Activated CD8-positive, alpha-beta memory T cell treated with anti-CD3 and anti-CD28 coated beads, Interleukin-2, amount 10 ng/mL, durations not matched to agents 7 days and 5 days (primary cell): ENCODE data around the gene ZFP36L2. TPM values are rescaled to one million over a fixed set of nuclear protein-coding genes. Genes with fewer than 3 reads are reported as not detected.
A peak's percentile ranks its signal among the peaks of the same experiment; 100 is the strongest.

ENCODE experiments used
- ATAC-seq: fragments of 150-1000 bp; cut with Tn5 transposase; one replicate; pipeline ENCODE4 v1.10.0; 2021; ENCODE audit warnings: moderate library complexity
- CTCF ChIA-PET: fragments of 350-600 bp; sonication (Branson Sonifier 250); formaldehyde crosslinking; loops from one replicate; lab custom pipeline; 2021; ENCODE audit warnings: antibody characterized with exemption; lab: Charles Lee
- DNase-seq: peaks from one replicate; pipeline ENCODE4 v3.0.0-alpha.2; 2020
- H3K27ac Mint-ChIP-seq: one replicate; pipeline ENCODE4 v1.8.0; 2021; ENCODE audit warnings: mild to moderate bottlenecking, mixed read lengths
- H3K27me3 Mint-ChIP-seq: one replicate; pipeline ENCODE4 v1.8.0; 2021; ENCODE audit warnings: mixed read lengths
- H3K36me3 Mint-ChIP-seq: one replicate; pipeline ENCODE4 v1.8.0; 2021; ENCODE audit warnings: mild to moderate bottlenecking, mixed read lengths
- H3K4me1 Mint-ChIP-seq: one replicate; pipeline ENCODE4 v1.8.0; 2021; ENCODE audit warnings: mixed read lengths
- H3K4me3 Mint-ChIP-seq: one replicate; pipeline ENCODE4 v1.8.0; 2021; ENCODE audit warnings: mild to moderate bottlenecking, moderate library complexity, mixed read lengths
- H3K9me3 Mint-ChIP-seq: one replicate; pipeline ENCODE4 v1.8.0; 2022; ENCODE audit warnings: low read depth, mixed read lengths
- total RNA-seq, 2 experiments: library from RNA; stranded (reverse); gene quantifications; one replicate each; pipeline ENCODE4 v1.2.3, GENCODE V29; 2021

ZFP36L2 gene
- total RNA-seq, 2 experiments from 2014 or later = 118 to 158 TPM

DNA sequence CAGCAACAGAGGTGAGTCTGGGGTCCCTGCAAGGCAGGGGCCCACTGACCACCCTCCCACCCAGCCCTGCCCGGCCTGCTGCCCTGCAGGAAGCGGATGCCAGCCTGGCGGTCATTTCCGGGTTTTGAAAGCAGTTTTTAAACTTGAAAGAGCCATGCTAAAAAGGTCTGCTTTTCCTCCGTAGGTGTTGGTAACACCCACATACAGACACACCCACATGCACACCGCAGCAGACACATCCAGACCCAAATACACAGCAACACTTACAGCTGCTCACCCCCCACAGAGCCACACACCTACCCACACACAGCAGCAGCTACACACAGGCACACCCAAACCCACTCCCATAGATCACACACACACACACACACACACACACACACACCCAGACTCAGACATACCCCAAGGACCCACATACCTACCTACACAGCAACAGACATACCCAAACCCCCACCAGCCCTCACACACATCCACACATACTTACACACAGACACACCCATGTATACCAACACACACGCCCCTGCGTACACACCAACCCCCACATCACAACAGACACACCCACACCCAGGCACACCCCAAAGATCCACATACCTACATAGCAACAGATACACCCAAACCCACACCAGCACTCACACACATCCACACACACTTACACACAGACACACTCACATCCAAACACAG is 7.6 kb downstream of the ZFP36L2 start:
- peak; percentile 94 for DNase-seq
- H3K4me1 Mint-ChIP-seq = peaks cover 46% of the 10 kb centered on the region
- H3K27me3 Mint-ChIP-seq = no peaks in the 10 kb centered on the region
- peak overlapping the region; percentile 93 for H3K27ac Mint-ChIP-seq
- H3K36me3 Mint-ChIP-seq = peaks cover 27% of the 10 kb centered on the region
- CTCF ChIA-PET = interaction anchor here (0.8 to 21.1 kb wide), 9 partner anchors 9 to 358 kb away, joined by 3 to 666 read pairs (median 6); partner anchors contain the start of gene ZFP36L2
- peak overlapping the region; percentile 77 for H3K4me3 Mint-ChIP-seq
- H3K9me3 Mint-ChIP-seq = no peaks in the 10 kb centered on the region
- peak; percentile 51 for ATAC-seq

DNA sequence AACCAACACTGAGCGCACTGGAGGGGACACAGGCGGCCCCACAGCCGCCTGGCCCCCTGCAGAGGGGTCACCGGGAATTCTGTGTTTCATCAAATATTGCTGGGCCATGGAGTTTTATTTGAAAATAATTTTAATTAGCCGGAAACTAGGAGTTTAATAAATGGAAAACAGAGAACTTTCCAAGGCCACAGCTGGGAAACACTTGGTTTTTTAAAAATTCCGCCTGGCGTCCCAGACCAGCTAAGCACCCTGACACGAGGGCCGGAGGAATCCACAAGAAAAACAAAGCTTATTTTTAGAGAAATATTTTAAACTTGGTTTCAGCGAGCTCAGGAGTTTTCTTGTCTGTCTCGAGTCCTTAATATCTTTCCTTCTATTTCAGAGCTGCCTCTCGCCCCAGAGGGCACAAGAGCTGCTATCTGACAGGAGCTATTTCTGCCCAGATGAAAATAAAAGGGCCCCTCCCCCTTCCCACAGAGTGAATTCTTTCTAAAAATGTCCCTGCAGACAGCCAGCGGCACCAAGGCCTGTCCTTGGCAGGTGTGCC is 8.2 kb downstream of the ZFP36L2 start:
- no peaks in the 10 kb centered on the region for H3K9me3 Mint-ChIP-seq
- peak overlapping the region; percentile 21 for H3K4me3 Mint-ChIP-seq
- H3K27me3 Mint-ChIP-seq = no peaks in the 10 kb centered on the region
- ATAC-seq = no peak
- DNase-seq = no peak
- peaks cover 46% of the 10 kb centered on the region for H3K4me1 Mint-ChIP-seq
- H3K36me3 Mint-ChIP-seq = peaks cover 22% of the 10 kb centered on the region
- CTCF ChIA-PET = interaction anchor here (0.8 to 21.1 kb wide), 9 partner anchors 10 to 89 kb away, joined by 3 to 666 read pairs (median 6); partner anchors contain the start of gene ZFP36L2
- peak overlapping the region; percentile 93 for H3K27ac Mint-ChIP-seq

DNA sequence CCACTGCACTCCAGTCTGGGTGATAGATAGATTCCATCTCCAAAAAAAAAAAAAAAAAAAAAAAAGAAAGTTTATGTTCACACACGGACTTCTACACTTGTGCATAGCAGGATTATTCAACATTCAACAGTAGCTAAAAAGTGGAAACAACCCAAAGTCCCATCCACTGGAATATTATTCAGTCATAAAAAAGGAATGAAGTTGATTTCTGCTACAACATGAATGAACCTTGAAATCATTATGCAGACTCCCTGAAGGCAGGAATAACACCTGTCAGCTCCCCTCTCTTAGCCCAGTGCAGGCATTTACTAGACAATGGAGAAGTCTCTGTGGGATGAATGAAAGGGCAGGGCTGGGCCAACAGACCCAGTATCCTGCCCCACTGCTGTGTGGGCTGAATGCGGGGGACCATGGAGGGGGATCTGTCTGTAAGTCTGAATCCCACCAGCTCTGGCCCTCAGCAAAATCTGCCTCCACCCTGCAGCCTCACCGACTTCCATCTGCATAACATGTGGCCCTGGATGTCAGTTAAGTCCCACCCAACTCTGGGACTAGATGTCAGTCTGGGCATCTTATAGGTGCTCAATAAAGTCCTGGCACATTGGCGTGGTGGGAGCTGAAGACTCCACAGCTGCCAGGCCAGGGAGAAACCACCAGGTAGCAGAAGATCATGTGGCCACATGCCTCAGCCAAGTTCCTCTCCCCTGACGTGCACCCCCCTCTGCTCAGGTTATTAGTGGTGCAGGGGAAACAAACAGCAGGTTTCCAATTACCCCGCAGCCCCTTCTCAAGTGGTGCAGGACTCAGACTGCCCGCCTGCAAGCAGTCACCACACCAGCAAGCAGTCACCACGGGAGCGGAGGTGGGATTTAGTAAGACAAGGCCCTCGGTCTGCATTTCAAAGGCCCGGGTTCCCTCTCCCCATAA is 8.9 kb downstream of the ZFP36L2 start:
- Mint-ChIP-seq H3K27me3 (no peaks in the 10 kb centered on the region), H3K36me3 (peaks cover 16% of the 10 kb centered on the region), H3K9me3 (no peaks in the 10 kb centered on the region), H3K4me1 (peaks cover 46% of the 10 kb centered on the region), H3K4me3 (no peak overlapping the region), H3K27ac (peak overlapping the region; percentile 93)
- CTCF ChIA-PET = interaction anchor here (0.6 to 21.1 kb wide), 14 partner anchors 10 to 381 kb away, joined by 3 to 666 read pairs (median 5); partner anchors contain the start of gene ZFP36L2
- DNase-seq (no peak), ATAC-seq (no peak)

DNA sequence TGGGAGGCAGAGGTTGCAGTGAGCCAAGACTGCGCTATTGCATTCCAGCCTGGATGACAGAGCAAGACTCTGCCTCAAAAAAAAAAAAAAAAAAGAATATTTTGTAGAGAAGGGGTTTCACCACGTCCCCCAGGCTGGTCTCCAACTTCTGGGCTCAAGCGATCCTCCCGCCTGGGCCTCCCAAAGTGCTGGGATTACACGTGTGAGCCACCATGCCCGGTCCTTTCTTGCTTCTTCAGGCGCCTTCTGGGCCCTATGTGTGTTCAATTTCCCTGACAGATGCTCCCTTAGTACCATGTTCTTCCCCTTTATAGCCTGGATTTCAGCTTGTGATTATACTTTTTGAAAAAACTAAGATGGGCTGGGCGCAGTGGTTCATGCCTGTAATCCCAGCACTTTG is 9.8 kb downstream of the ZFP36L2 start:
- peaks cover 40% of the 10 kb centered on the region for H3K4me1 Mint-ChIP-seq
- DNase-seq = no peak
- CTCF ChIA-PET = interaction anchor here (0.7 to 21.1 kb wide), 6 partner anchors 12 to 382 kb away, joined by 3 to 666 read pairs (median 26); no protein-coding TSS in a partner anchor
- H3K4me3 Mint-ChIP-seq = no peak overlapping the region
- peaks cover 7% of the 10 kb centered on the region for H3K36me3 Mint-ChIP-seq
- no peak overlapping the region for H3K27ac Mint-ChIP-seq
- H3K9me3 Mint-ChIP-seq = no peaks in the 10 kb centered on the region
- ATAC-seq = no peak
- H3K27me3 Mint-ChIP-seq = no peaks in the 10 kb centered on the region

DNA sequence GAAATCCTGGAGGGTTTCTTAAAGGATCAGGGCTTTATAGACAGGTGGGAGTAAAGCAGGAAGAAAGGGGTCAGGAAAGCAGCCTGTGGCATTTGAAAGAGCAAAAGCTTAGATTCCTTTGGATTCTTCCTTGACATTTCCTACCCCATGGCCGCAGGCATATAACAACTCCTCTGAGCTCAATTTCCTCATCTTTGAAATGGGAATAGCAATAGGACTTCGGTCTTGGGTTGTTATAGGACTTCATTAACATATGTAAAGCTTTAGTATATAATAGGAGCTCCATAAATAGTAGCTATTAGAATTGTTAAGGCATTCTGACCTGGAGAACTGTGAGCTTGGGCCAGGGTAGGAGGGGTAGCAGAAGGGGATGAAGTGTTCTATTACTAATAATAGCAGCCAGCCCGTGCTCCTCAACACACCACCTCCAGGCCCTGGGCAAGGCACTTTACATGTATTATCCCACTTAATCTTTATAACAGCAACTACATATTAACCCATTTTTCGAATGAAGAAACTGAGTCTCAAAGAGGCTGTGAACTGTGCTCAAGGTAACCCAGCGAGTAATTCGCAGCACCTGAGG is 10.6 kb downstream of the ZFP36L2 start:
- H3K27ac Mint-ChIP-seq = no peak overlapping the region
- no peaks in the 10 kb centered on the region for H3K27me3 Mint-ChIP-seq
- H3K9me3 Mint-ChIP-seq = no peaks in the 10 kb centered on the region
- H3K4me3 Mint-ChIP-seq = no peak overlapping the region
- H3K4me1 Mint-ChIP-seq = peaks cover 34% of the 10 kb centered on the region
- CTCF ChIA-PET = interaction anchor here (0.6 to 21.1 kb wide), 5 partner anchors 11 to 96 kb away, joined by 3 to 666 read pairs (median 4); partner anchors contain the start of gene ZFP36L2
- DNase-seq = no peak
- no peaks in the 10 kb centered on the region for H3K36me3 Mint-ChIP-seq
- ATAC-seq = no peak

DNA sequence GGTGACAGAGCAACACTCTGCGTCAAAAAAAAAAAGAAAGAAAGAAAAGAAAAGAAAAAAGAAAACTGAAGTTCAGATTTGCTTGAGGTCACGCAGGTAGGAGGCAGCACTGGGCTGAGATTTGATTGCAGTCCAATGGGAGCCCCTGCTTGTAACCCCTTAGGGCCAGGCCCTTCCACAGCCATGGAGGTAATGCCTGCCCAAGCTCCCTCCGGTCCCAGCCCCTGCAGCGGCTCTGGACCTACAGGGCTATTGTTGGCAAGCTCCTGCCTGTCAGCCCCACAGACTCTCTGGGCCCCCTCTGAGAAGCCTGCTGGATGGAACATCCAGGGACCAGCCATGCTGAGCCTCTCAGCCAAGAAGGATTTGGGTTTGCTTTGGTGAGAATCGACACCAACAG is 12.2 kb downstream of the ZFP36L2 start:
- DNase-seq = no peak
- H3K4me3 Mint-ChIP-seq = no peak overlapping the region
- no peaks in the 10 kb centered on the region for H3K36me3 Mint-ChIP-seq
- peaks cover 22% of the 10 kb centered on the region for H3K4me1 Mint-ChIP-seq
- H3K27me3 Mint-ChIP-seq = no peaks in the 10 kb centered on the region
- no peak for ATAC-seq
- no peak overlapping the region for H3K27ac Mint-ChIP-seq
- no peaks in the 10 kb centered on the region for H3K9me3 Mint-ChIP-seq
- CTCF ChIA-PET = interaction anchor here (0.9 to 21.1 kb wide), 3 partner anchors 13 to 85 kb away, joined by 3 to 666 read pairs (median 3); no protein-coding TSS in a partner anchor

DNA sequence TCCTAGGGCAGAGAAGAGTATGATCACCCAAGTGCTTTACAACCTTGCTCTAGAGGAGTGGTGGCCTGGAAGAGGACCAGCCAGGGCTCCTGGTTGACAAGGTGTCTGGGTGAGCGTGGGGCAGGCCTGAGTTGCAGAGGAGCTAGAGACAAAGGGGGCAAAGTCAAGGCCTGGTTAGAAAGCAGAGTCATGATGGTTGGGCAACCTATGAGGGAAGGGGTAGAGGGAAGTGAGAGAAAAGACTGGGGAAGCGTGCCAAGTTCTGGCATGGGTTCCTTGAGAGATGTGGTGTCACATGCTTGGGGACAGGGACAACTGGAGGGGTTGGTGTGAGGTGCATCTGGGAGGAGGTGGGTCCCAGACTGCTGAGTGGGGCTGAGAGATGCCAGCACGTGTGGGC is 13.5 kb downstream of the ZFP36L2 start:
- no peak for ATAC-seq
- no peak for DNase-seq
- H3K36me3 Mint-ChIP-seq = no peaks in the 10 kb centered on the region
- CTCF ChIA-PET = interaction anchor here (1.1 to 21.1 kb wide), 5 partner anchors 9 to 84 kb away, joined by 3 to 666 read pairs (median 5); no protein-coding TSS in a partner anchor
- no peaks in the 10 kb centered on the region for H3K9me3 Mint-ChIP-seq
- peaks cover 12% of the 10 kb centered on the region for H3K4me1 Mint-ChIP-seq
- no peak overlapping the region for H3K27ac Mint-ChIP-seq
- H3K27me3 Mint-ChIP-seq = no peaks in the 10 kb centered on the region
- H3K4me3 Mint-ChIP-seq = no peak overlapping the region

DNA sequence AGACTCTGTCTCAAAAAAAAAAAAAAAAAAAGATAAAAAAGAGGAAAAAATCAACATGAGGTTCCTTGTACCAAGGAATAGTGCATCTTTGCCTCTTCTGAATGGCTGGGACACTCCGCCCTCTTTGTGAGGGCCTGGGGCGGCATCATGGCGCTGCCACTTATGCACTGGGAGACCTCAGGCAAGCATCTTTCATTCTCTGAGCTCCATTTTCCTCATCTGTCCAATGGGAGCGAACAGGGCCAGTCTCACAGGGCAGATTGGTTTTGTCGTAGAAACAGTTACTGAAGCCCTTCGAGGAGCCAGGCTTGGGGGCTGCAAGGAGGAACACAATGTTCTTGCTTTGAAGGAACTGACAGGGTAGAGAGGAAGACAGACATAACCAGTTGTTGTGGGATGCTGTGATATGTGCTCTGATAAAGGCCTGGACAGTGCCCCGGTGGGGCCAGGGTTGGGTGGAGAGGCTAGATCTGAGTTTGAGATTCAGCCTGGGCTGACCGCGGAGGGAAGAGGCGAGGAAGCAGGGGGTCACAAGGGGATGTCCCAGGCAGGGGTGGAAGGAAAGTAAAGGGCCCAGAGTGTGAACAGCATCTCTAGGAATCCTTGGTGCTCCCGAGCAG is 14.1 kb downstream of the ZFP36L2 start:
- CTCF ChIA-PET = interaction anchor here (1.0 to 1.3 kb wide), 3 partner anchors 8 to 42 kb away, joined by 3 to 5 read pairs (median 4); no protein-coding TSS in a partner anchor
- H3K9me3 Mint-ChIP-seq = no peaks in the 10 kb centered on the region
- ATAC-seq = no peak
- no peak overlapping the region for H3K4me3 Mint-ChIP-seq
- DNase-seq = no peak
- H3K36me3 Mint-ChIP-seq = no peaks in the 10 kb centered on the region
- H3K4me1 Mint-ChIP-seq = peaks cover 7% of the 10 kb centered on the region
- no peaks in the 10 kb centered on the region for H3K27me3 Mint-ChIP-seq
- H3K27ac Mint-ChIP-seq = no peak overlapping the region

DNA sequence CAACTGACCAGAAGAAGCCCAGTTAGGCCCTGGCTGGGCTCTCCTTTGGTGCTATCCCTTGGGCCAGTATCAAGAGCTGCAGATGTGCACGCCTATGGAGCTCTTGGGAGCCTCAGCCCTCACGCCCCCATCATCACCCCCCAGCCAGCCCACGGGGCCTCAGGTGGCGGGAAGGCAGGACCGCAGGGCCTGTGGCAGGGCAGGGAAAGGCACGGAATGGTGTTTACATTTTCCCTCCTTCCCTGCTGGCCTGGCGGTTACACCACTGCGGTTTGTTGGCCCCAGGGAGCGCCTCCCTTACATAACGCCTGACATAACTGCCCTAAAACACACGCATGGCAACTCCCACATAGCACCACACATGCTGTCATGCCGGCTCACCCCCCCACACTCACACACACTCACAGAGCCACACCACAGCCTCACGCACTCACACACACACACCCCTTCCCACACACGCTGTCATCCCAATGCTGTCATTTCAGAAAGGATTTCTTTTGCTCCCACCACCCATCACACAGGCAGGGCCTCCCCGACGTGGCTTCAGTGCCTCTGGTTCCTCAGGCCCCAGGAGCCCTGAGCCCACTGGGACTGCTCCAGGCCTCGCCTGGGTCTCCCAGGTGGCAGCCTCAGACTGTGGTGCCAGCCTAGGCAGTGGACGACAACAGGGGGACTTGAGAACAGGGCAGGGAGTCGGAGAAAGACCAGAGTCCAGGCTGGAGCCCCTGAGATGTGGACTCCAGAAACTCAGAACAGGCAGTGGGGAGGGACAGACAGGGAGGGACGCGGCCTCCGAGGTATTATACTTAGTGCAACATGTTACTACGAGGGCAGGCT is 15.7 kb downstream of the ZFP36L2 start:
- CTCF ChIA-PET = interaction anchor here (1.1 to 2.0 kb wide), 2 partner anchors 8 to 32 kb away, joined by 4 read pairs; no protein-coding TSS in a partner anchor
- Mint-ChIP-seq H3K4me1 (peaks cover 7% of the 10 kb centered on the region), H3K9me3 (no peaks in the 10 kb centered on the region), H3K36me3 (no peaks in the 10 kb centered on the region), H3K27ac (no peak overlapping the region), H3K4me3 (no peak overlapping the region), H3K27me3 (no peaks in the 10 kb centered on the region)
- DNase-seq = no peak
- no peak for ATAC-seq

DNA sequence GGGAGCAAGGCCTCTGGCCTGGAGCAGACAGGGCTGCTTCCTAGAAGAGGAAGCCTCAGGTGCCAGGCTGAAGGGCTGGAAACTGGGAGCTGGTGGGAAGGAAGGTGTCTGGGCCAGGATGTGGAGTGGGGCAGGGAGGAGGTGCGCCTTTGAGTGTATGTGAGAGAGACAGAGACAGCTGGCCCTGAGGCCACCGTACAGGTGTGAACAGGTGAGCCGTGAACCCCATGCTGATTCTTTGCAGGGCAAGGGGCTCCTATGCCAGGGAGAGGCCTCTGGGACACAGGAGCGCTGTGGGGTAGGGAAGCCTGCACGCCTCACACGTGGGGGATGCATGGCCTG is 16.3 kb downstream of the ZFP36L2 start:
- H3K36me3 Mint-ChIP-seq = no peaks in the 10 kb centered on the region
- no peak for DNase-seq
- ATAC-seq = no peak
- H3K27ac Mint-ChIP-seq = no peak overlapping the region
- peaks cover 7% of the 10 kb centered on the region for H3K4me1 Mint-ChIP-seq
- CTCF ChIA-PET = interaction anchor here (2.0 kb wide), 1 partner anchor 32 kb away, joined by 4 read pairs; no protein-coding TSS in a partner anchor
- H3K27me3 Mint-ChIP-seq = no peaks in the 10 kb centered on the region
- H3K9me3 Mint-ChIP-seq = no peaks in the 10 kb centered on the region
- H3K4me3 Mint-ChIP-seq = no peak overlapping the region

DNA sequence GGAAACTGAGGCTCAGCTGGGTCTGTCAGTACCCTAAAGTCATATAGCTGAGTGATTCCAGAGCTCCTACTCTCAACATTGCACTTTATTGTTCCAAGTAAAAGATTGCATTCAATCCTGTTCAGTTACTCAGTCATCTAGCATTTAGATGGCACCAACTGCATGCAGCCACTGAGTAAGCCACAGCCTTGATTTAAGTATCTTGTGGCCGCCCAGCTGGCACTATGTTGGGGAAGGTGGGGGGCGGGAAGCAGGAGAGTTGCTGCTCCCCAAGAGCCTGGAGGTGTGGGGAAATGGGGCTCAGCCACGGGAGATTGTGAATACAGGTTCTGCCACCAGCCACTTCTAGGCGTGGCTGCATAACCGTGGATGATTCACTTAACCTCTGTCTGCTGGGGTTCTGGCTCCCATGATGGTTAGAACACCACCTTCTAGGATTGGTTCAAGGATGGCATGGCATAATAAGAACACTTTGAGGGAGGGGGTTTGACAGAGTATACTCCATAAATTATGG is 17.1 kb downstream of the ZFP36L2 start:
- CTCF ChIA-PET = interaction anchor here (0.9 to 1.0 kb wide), 2 partner anchors 14 to 39 kb away, joined by 3 read pairs; no protein-coding TSS in a partner anchor
- Mint-ChIP-seq H3K9me3 (no peaks in the 10 kb centered on the region), H3K27me3 (no peaks in the 10 kb centered on the region), H3K27ac (no peak overlapping the region), H3K4me1 (peaks cover 7% of the 10 kb centered on the region), H3K36me3 (no peaks in the 10 kb centered on the region), H3K4me3 (no peak overlapping the region)
- DNase-seq (no peak), ATAC-seq (no peak)
